ENCODE measurements around the gene NCCRP1. TPM values are rescaled to one million over a fixed set of nuclear protein-coding genes. Genes with fewer than 3 reads are reported as not detected.
A peak's percentile ranks its signal among the peaks of the same experiment; 100 is the strongest.

NCCRP1 gene
- total RNA-seq, 4 donors from 2014 or later, result 0.45 to 0.81 (median 0.78) TPM; not detected in 1

GRCh38 chr19:39163621-39164020 is 33.1 kb upstream of the NCCRP1 start:
- Histone ChIP-seq H3K36me3 (no peaks in the 10 kb centered on the region), H3K27ac (no peak overlapping the region), H3K27me3 (no peaks in the 10 kb centered on the region), H3K9me3 (no peaks in the 10 kb centered on the region), H3K4me1 (peaks cover 26 to 49% of the 10 kb centered on the region in 2 donors), H3K4me3 (replicated peaks in 1 of 3) (no peak overlapping the region)
- intact Hi-C loops (cut with DNase I), result no loop called here
- DNase-seq, result no peak
- 84 to 91% methylated on average over 9 of the region's 9 CpGs for WGBS, 2 donors
- no peak for TF ChIP-seq CTCF (IDR thresholded peaks at IDR 0.05)
- TF ChIP-seq POLR2A (IDR thresholded peaks at IDR 0.05), result no peak

- Histone ChIP-seq H3K9me3 (no peaks in the 10 kb centered on the region), H3K36me3 (no peaks in the 10 kb centered on the region), H3K27ac (no peak overlapping the region), H3K4me3 (replicated peaks in 1 of 3) (no peak overlapping the region), H3K4me1 (peaks cover 26 to 47% of the 10 kb centered on the region in 2 donors), H3K27me3 (no peaks in the 10 kb centered on the region)
- 94 to 97% methylated on average over 6 of the region's 6 CpGs for WGBS, 2 donors
- intact Hi-C loops (cut with DNase I), result no loop called here
- TF ChIP-seq CTCF (IDR thresholded peaks at IDR 0.05), result no peak
- no peak for TF ChIP-seq POLR2A (IDR thresholded peaks at IDR 0.05)
- DNase-seq, result no peak
Measured at GRCh38 chr19:39164289-39164688, 32.5 kb upstream of the NCCRP1 start.

GRCh38 chr19:39165857-39166256 is 30.9 kb upstream of the NCCRP1 start:
- H3K27ac ChIP-seq, result peak overlapping the region; percentile 93 to 96 (median 94)
- intact Hi-C loops (cut with DNase I), result no loop called here
- no peak for DNase-seq
- no peak overlapping the region for H3K4me3 ChIP-seq (replicated peaks in 1 of 3)
- no peaks in the 10 kb centered on the region for H3K9me3 ChIP-seq
- WGBS, 2 donors, result 94 to 97% methylated on average over 7 of the region's 7 CpGs
- H3K4me1 ChIP-seq, result peaks cover 23 to 38% of the 10 kb centered on the region in 2 donors
- H3K36me3 ChIP-seq, result peaks cover 2 to 14% of the 10 kb centered on the region in 2 donors
- no peak for TF ChIP-seq POLR2A (IDR thresholded peaks at IDR 0.05)
- no peak for TF ChIP-seq CTCF (IDR thresholded peaks at IDR 0.05)
- H3K27me3 ChIP-seq, result no peaks in the 10 kb centered on the region

- Histone ChIP-seq H3K9me3 (no peaks in the 10 kb centered on the region), H3K4me1 (peaks cover 22 to 32% of the 10 kb centered on the region in 2 donors), H3K27me3 (no peaks in the 10 kb centered on the region), H3K27ac (peak overlapping the region; percentile 93 to 96 (median 94)), H3K36me3 (peaks cover 10 to 15% of the 10 kb centered on the region in 2 donors), H3K4me3 (replicated peaks in 1 of 3) (peak overlapping the region in 1 of 3 donors; percentile 12)
- intact Hi-C loops (cut with DNase I), result no loop called here
- 21 to 43% methylated on average over 19 to 20 of the region's 24 CpGs for WGBS, 2 donors
- TF ChIP-seq POLR2A (IDR thresholded peaks at IDR 0.05), result no peak
- no peak for TF ChIP-seq CTCF (IDR thresholded peaks at IDR 0.05)
- peak; percentile 94 to 96 for DNase-seq
Measured at GRCh38 chr19:39166571-39167391, 30.0 kb upstream of the NCCRP1 start.

Measured in thyroid gland (tissue), 4 donors.